ENCODE measurements around the gene UBE2K.
"Not testable (repeated sequence)": the region's sequence is repeated elsewhere in the genome, so short reads cannot be mapped to it uniquely, and the experiment has no call there.

Gene UBE2K

GRCh38 chr4:39698424-39699009 is 581 bp downstream of the UBE2K start:
- no peak for DNase-seq

GRCh38 chr4:39699687-39700409 is 1.9 kb downstream of the UBE2K start:
- peak; percentile 20 for DNase-seq

GRCh38 chr4:39700554-39700953 is 2.6 kb downstream of the UBE2K start:
- no peak for DNase-seq

GRCh38 chr4:39702716-39703115 is 4.8 kb downstream of the UBE2K start:
- no peak for DNase-seq

GRCh38 chr4:39704789-39705188 is 6.9 kb downstream of the UBE2K start:
- not testable (repeated sequence) for DNase-seq

- DNase-seq = peak; percentile 43
These were observed 8.4 kb downstream of the UBE2K start for GRCh38 chr4:39706334-39706733.

GRCh38 chr4:39706741-39707511 is 9.0 kb downstream of the UBE2K start:
- DNase-seq = no peak

GRCh38 chr4:39710098-39710896 is 12.4 kb downstream of the UBE2K start:
- no peak for DNase-seq

- no peak for DNase-seq
These were observed 15.1 kb downstream of the UBE2K start for GRCh38 chr4:39712819-39713607.

- no peak for DNase-seq
These were observed 15.8 kb downstream of the UBE2K start for GRCh38 chr4:39713691-39714090.

GRCh38 chr4:39714166-39714565 is 16.2 kb downstream of the UBE2K start:
- DNase-seq = no peak

GRCh38 chr4:39715788-39716187 is 17.9 kb downstream of the UBE2K start:
- DNase-seq = no peak

GRCh38 chr4:39716356-39716755 is 18.4 kb downstream of the UBE2K start:
- DNase-seq = no peak

GRCh38 chr4:39717743-39718142 is 19.8 kb downstream of the UBE2K start:
- DNase-seq = not testable (repeated sequence)

- no peak for DNase-seq
These were observed 20.7 kb downstream of the UBE2K start for GRCh38 chr4:39718366-39719323.

- no peak for DNase-seq
These were observed 22.1 kb downstream of the UBE2K start for GRCh38 chr4:39719804-39720580.

- not testable (repeated sequence) for DNase-seq
These were observed 23.3 kb downstream of the UBE2K start for GRCh38 chr4:39721273-39721672.

GRCh38 chr4:39721788-39722187 is 23.9 kb downstream of the UBE2K start:
- no peak for DNase-seq

- DNase-seq = no peak
These were observed 31.6 kb downstream of the UBE2K start for GRCh38 chr4:39729557-39729956.

GRCh38 chr4:39730072-39730471 is 32.1 kb downstream of the UBE2K start:
- DNase-seq = no peak
